GM23338 (cell line): Measurements from ENCODE around the gene WNT6. TPM values are rescaled to one million over a fixed set of nuclear protein-coding genes. Genes with fewer than 3 reads are reported as not detected.

Source experiments
- ATAC-seq: fragments of 200-7000 bp; cut with Tn5 transposase; 3 replicates; pipeline ENCODE4 v1.9.1; 2020
- DNase-seq: peaks from one replicate; pipeline ENCODE4 v3.0.0-alpha.2; 2015; ENCODE audit warnings: low spot score
- H2AFZ ChIP-seq: fragments of 200-600 bp; sonication (generic); 2 replicates; pipeline ENCODE4 v1.8.0; 2016; ENCODE audit warnings: antibody characterized with exemption, mild to moderate bottlenecking, moderate library complexity
- H3F3A ChIP-seq: fragments of 200-600 bp; sonication (generic); replicated peaks from 2 replicates; pipeline ENCODE4 v1.8.0; 2017; ENCODE audit warnings: antibody characterized with exemption, mixed run types, low read depth
- H3K27ac ChIP-seq: fragments of 200-600 bp; sonication (generic); 2 replicates; pipeline ENCODE4 v1.6.1; 2016; ENCODE audit warnings: low read depth
- H3K27me3 ChIP-seq: fragments of 200-600 bp; sonication (generic); 2 replicates; pipeline ENCODE4 v1.8.0; 2016; ENCODE audit warnings: mild to moderate bottlenecking, mixed run types, moderate library complexity; ENCODE audit not compliant: insufficient read depth
- H3K36me3 ChIP-seq: fragments of 200-600 bp; sonication (generic); 2 replicates; pipeline ENCODE4 v1.8.0; 2016; ENCODE audit warnings: mild to moderate bottlenecking; ENCODE audit not compliant: insufficient read depth
- H3K4me1 ChIP-seq: fragments of 200-600 bp; sonication (generic); 2 replicates; pipeline ENCODE4 v1.8.0; 2016; ENCODE audit warnings: mild to moderate bottlenecking, moderate library complexity; ENCODE audit not compliant: insufficient read depth
- H3K4me2 ChIP-seq: fragments of 200-600 bp; sonication (generic); 2 replicates; pipeline ENCODE4 v1.7.1; 2017; ENCODE audit warnings: mixed run types
- H3K4me3 ChIP-seq: fragments of 200-600 bp; sonication (generic); 2 replicates; pipeline ENCODE4 v1.6.1; 2016; ENCODE audit warnings: mixed run types
- H3K79me2 ChIP-seq: fragments of 200-600 bp; sonication (generic); replicated peaks from 2 replicates; pipeline ENCODE4 v1.8.0; 2017; ENCODE audit warnings: mild to moderate bottlenecking; ENCODE audit not compliant: insufficient read depth
- H3K9me2 ChIP-seq: fragments of 200-600 bp; sonication (generic); 2 replicates; pipeline ENCODE4 v1.8.0; 2017; ENCODE audit not compliant: insufficient read depth
- H4K20me1 ChIP-seq: fragments of 200-600 bp; sonication (generic); replicated peaks from 2 replicates; pipeline ENCODE4 v1.8.0; 2017; ENCODE audit warnings: mild to moderate bottlenecking; ENCODE audit not compliant: insufficient read depth
- H3K27ac Mint-ChIP-seq: 2 replicates; pipeline ENCODE4 v1.8.0; 2020; ENCODE audit warnings: inconsistent platforms, mild to moderate bottlenecking, moderate library complexity, mixed read lengths
- H3K27me3 Mint-ChIP-seq: 3 replicates; pipeline ENCODE4 v1.8.0; 2022; ENCODE audit warnings: low read depth, mild to moderate bottlenecking, moderate library complexity, mixed read lengths, inconsistent platforms; ENCODE audit not compliant: insufficient read depth, poor library complexity
- H3K36me3 Mint-ChIP-seq: 3 replicates; pipeline ENCODE4 v1.8.0; 2021; ENCODE audit warnings: low read depth, mild to moderate bottlenecking, inconsistent platforms, moderate library complexity, mixed read lengths
- H3K4me1 Mint-ChIP-seq: 3 replicates; pipeline ENCODE4 v1.8.0; 2020; ENCODE audit warnings: mild to moderate bottlenecking, inconsistent platforms, mixed read lengths
- H3K4me3 Mint-ChIP-seq: 3 replicates; pipeline ENCODE4 v1.8.0; 2021; ENCODE audit warnings: moderate library complexity, mild to moderate bottlenecking, inconsistent platforms, mixed read lengths
- H3K9me3 Mint-ChIP-seq: 3 replicates; pipeline ENCODE4 v1.8.0; 2020; ENCODE audit warnings: moderate library complexity, mild to moderate bottlenecking, inconsistent platforms, mixed read lengths
- CREB1 ChIP-seq: fragments of 250-450 bp; sonication (Bioruptor Pico); IDR thresholded peaks from 2 replicates; pipeline ENCODE4 v1.5.0; 2020; ENCODE audit warnings: low read depth, mild to moderate bottlenecking, moderate library complexity
- CTCF ChIP-seq, 2 experiments: fragments of 200-600 bp in 1 of 2; sonication (generic) in 1 of 2; conservative IDR thresholded peaks; 2 replicates each; pipeline versions ENCODE4 v1.5.1 to v1.6.1; 2016 to 2017; ENCODE audit warnings: antibody characterized with exemption in 2 of 2, low read depth in 2 of 2, mild to moderate bottlenecking in 2 of 2, moderate library complexity in 1 of 2
- ETS1 ChIP-seq: IDR thresholded peaks from 2 replicates; pipeline ENCODE4 v1.6.1; 2016; ENCODE audit warnings: antibody characterized with exemption
- EZH2 ChIP-seq: fragments of 200-600 bp; sonication (generic); IDR thresholded peaks from one replicate; pipeline ENCODE4 v1.8.0; 2017; ENCODE audit warnings: antibody characterized with exemption, mild to moderate bottlenecking, low read depth; ENCODE audit not compliant: unreplicated experiment
- EZH2phosphoT487 ChIP-seq: fragments of 200-600 bp; sonication (generic); IDR thresholded peaks from one replicate; pipeline ENCODE4 v1.8.1; 2018; ENCODE audit warnings: antibody characterized with exemption; ENCODE audit not compliant: unreplicated experiment
- JUNB ChIP-seq: IDR thresholded peaks from one replicate; pipeline ENCODE4 v1.6.1; 2016; ENCODE audit warnings: antibody characterized with exemption; ENCODE audit not compliant: unreplicated experiment
- NANOG ChIP-seq: IDR thresholded peaks from 2 replicates; pipeline ENCODE4 v1.6.1; 2016; ENCODE audit warnings: antibody characterized with exemption, borderline replicate concordance
- POLR2AphosphoS5 ChIP-seq: IDR thresholded peaks from 2 replicates; pipeline ENCODE4 v1.6.1; 2016; ENCODE audit warnings: antibody characterized with exemption, low read depth
- STAT1 ChIP-seq: IDR thresholded peaks from one replicate; pipeline ENCODE4 v1.6.1; 2016; ENCODE audit warnings: antibody characterized with exemption; ENCODE audit not compliant: unreplicated experiment
- ZNF114 ChIP-seq: fragments of 250-450 bp; sonication (Bioruptor Pico); IDR thresholded peaks from 2 replicates; pipeline ENCODE4 v1.5.0; 2020; ENCODE audit warnings: mild to moderate bottlenecking, moderate library complexity
- ZNF331 ChIP-seq: fragments of 250-450 bp; sonication (Bioruptor Pico); IDR thresholded peaks from 2 replicates; pipeline ENCODE4 v1.5.0; 2020; ENCODE audit warnings: low read depth, mild to moderate bottlenecking, moderate library complexity
- polyA plus RNA-seq: library from polyadenylated mRNA; unstranded; fragments of >200 nt; fragmentation: Nextera tagmentation; extraction: Ambion mirVana; gene quantifications from 2 replicates; pipeline ENCODE4 v1.2.1, GENCODE V29; 2016
- total RNA-seq: library from RNA; depleted of rRNA; stranded (reverse); fragments of >200 nt; shearing (Covaris generic); gene quantifications from 2 replicates; pipeline ENCODE4 v1.2.3, GENCODE V29; 2014
- TF ChIP-seq, protein P1 (sequence below): IDR thresholded peaks from one replicate; pipeline ENCODE4 v1.6.1; 2018; ENCODE audit warnings: antibody characterized with exemption; ENCODE audit not compliant: unreplicated experiment
- TF ChIP-seq, protein P2 (sequence below): fragments of 250-450 bp; sonication (Bioruptor Pico); IDR thresholded peaks from 2 replicates; pipeline ENCODE4 v1.5.0; 2020; ENCODE audit warnings: mild to moderate bottlenecking, moderate library complexity

The WNT6 gene
- total and polyA plus RNA-seq, 2 experiments from 2014 or later = not detected

GRCh38 chr2:218813771-218814460 lies 45.7 kb upstream of the WNT6 start:
- H4K20me1 ChIP-seq = no peaks in the 10 kb centered on the region
- H3K4me1 Mint-ChIP-seq = no peaks in the 10 kb centered on the region
- H3K27ac Mint-ChIP-seq = no peak overlapping the region
- no peak for DNase-seq
- H3K4me2 ChIP-seq = no peak overlapping the region
- H3K27ac ChIP-seq = no peak overlapping the region
- TF ChIP-seq POLR2AphosphoS5 (no peak), EZH2phosphoT487 (no peak), JUNB (no peak), ETS1 (no peak), NANOG (no peak), ZNF114 (CRISPR knock-in tag) (no peak), CREB1 (no peak), STAT1 (no peak), EZH2 (no peak), ZNF331 (CRISPR knock-in tag) (no peak), CTCF (conservative IDR thresholded peaks at IDR 0.05; ENCODE audit: low read depth in 2 of 2) (no peak)
- TF ChIP-seq, protein P1, sequence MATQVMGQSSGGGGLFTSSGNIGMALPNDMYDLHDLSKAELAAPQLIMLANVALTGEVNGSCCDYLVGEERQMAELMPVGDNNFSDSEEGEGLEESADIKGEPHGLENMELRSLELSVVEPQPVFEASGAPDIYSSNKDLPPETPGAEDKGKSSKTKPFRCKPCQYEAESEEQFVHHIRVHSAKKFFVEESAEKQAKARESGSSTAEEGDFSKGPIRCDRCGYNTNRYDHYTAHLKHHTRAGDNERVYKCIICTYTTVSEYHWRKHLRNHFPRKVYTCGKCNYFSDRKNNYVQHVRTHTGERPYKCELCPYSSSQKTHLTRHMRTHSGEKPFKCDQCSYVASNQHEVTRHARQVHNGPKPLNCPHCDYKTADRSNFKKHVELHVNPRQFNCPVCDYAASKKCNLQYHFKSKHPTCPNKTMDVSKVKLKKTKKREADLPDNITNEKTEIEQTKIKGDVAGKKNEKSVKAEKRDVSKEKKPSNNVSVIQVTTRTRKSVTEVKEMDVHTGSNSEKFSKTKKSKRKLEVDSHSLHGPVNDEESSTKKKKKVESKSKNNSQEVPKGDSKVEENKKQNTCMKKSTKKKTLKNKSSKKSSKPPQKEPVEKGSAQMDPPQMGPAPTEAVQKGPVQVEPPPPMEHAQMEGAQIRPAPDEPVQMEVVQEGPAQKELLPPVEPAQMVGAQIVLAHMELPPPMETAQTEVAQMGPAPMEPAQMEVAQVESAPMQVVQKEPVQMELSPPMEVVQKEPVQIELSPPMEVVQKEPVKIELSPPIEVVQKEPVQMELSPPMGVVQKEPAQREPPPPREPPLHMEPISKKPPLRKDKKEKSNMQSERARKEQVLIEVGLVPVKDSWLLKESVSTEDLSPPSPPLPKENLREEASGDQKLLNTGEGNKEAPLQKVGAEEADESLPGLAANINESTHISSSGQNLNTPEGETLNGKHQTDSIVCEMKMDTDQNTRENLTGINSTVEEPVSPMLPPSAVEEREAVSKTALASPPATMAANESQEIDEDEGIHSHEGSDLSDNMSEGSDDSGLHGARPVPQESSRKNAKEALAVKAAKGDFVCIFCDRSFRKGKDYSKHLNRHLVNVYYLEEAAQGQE = no peak
- TF ChIP-seq, protein P2, sequence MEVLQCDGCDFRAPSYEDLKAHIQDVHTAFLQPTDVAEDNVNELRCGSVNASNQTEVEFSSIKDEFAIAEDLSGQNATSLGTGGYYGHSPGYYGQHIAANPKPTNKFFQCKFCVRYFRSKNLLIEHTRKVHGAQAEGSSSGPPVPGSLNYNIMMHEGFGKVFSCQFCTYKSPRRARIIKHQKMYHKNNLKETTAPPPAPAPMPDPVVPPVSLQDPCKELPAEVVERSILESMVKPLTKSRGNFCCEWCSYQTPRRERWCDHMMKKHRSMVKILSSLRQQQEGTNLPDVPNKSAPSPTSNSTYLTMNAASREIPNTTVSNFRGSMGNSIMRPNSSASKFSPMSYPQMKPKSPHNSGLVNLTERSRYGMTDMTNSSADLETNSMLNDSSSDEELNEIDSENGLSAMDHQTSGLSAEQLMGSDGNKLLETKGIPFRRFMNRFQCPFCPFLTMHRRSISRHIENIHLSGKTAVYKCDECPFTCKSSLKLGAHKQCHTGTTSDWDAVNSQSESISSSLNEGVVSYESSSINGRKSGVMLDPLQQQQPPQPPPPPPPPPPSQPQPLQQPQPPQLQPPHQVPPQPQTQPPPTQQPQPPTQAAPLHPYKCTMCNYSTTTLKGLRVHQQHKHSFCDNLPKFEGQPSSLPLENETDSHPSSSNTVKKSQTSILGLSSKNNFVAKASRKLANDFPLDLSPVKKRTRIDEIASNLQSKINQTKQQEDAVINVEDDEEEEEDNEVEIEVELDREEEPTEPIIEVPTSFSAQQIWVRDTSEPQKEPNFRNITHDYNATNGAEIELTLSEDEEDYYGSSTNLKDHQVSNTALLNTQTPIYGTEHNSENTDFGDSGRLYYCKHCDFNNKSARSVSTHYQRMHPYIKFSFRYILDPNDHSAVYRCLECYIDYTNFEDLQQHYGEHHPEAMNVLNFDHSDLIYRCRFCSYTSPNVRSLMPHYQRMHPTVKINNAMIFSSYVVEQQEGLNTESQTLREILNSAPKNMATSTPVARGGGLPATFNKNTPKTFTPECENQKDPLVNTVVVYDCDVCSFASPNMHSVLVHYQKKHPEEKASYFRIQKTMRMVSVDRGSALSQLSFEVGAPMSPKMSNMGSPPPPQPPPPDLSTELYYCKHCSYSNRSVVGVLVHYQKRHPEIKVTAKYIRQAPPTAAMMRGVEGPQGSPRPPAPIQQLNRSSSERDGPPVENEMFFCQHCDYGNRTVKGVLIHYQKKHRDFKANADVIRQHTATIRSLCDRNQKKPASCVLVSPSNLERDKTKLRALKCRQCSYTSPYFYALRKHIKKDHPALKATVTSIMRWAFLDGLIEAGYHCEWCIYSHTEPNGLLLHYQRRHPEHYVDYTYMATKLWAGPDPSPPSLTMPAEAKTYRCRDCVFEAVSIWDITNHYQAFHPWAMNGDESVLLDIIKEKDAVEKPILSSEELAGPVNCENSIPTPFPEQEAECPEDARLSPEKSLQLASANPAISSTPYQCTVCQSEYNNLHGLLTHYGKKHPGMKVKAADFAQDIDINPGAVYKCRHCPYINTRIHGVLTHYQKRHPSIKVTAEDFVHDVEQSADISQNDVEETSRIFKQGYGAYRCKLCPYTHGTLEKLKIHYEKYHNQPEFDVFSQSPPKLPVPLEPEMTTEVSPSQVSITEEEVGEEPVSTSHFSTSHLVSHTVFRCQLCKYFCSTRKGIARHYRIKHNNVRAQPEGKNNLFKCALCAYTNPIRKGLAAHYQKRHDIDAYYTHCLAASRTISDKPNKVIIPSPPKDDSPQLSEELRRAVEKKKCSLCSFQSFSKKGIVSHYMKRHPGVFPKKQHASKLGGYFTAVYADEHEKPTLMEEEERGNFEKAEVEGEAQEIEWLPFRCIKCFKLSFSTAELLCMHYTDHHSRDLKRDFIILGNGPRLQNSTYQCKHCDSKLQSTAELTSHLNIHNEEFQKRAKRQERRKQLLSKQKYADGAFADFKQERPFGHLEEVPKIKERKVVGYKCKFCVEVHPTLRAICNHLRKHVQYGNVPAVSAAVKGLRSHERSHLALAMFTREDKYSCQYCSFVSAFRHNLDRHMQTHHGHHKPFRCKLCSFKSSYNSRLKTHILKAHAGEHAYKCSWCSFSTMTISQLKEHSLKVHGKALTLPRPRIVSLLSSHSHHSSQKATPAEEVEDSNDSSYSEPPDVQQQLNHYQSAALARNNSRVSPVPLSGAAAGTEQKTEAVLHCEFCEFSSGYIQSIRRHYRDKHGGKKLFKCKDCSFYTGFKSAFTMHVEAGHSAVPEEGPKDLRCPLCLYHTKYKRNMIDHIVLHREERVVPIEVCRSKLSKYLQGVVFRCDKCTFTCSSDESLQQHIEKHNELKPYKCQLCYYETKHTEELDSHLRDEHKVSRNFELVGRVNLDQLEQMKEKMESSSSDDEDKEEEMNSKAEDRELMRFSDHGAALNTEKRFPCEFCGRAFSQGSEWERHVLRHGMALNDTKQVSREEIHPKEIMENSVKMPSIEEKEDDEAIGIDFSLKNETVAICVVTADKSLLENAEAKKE (CRISPR knock-in tag) = no peak
- H3K27me3 ChIP-seq = no peaks in the 10 kb centered on the region
- no peak overlapping the region for H3K4me3 ChIP-seq
- no peaks in the 10 kb centered on the region for H3F3A ChIP-seq
- H2AFZ ChIP-seq = no peak overlapping the region
- peaks cover 4% of the 10 kb centered on the region for H3K27me3 Mint-ChIP-seq
- H3K9me3 Mint-ChIP-seq = no peaks in the 10 kb centered on the region
- no peaks in the 10 kb centered on the region for H3K79me2 ChIP-seq
- no peaks in the 10 kb centered on the region for H3K36me3 Mint-ChIP-seq
- no peaks in the 10 kb centered on the region for H3K9me2 ChIP-seq
- no peaks in the 10 kb centered on the region for H3K36me3 ChIP-seq
- no peak overlapping the region for H3K4me3 Mint-ChIP-seq
- ATAC-seq = no peak
- H3K4me1 ChIP-seq = no peaks in the 10 kb centered on the region
